ENCODE data around the gene PLCH2. TPM values are rescaled to one million over a fixed set of nuclear protein-coding genes. Genes with fewer than 3 reads are reported as not detected.

The PLCH2 gene
- total RNA-seq (1 to 10 TPM in 1 of 2 donors, under 1 TPM in 1; 0.67 to 1.3 TPM), polyA plus RNA-seq (ENCODE audit: insufficient read length in 6 of 6) (1 to 10 TPM; 2.3 to 6.5 (median 4.4) TPM)
- long read RNA-seq, donor 1 = 0 reads
- long read RNA-seq, donor 2 = 0 reads
- long read RNA-seq, donor 3 = 0 reads
- long read RNA-seq, donor 4 = 0 reads
- long read RNA-seq, donor 5 = 0 reads
- long read RNA-seq, donor 6 = 0 reads
- long read RNA-seq, donor 7 = 0 reads
- long read RNA-seq, donor 8 = 0 reads
- long read RNA-seq, donor 9 = 0 reads
- long read RNA-seq, donor 10 = 0 reads
- long read RNA-seq, donor 11 = 0 reads
- long read RNA-seq, donor 12 = 0 reads

- no peak within 1 kb of the TSS for H3K27ac ChIP-seq
Observed at GRCh38 chr1:2476061-2476999, at the start of gene PLCH2. PLCH2 (plus strand) TSS chr1:2476289; CDS start chr1:2476589, 300 bp downstream.

GRCh38 chr1:2426540-2426939 is 49.5 kb upstream of the PLCH2 start:
- intact Hi-C loops (cut with DNase I) = no loop called here
- DNase-seq = no peak
- no peak for TF ChIP-seq CTCF (IDR thresholded peaks at IDR 0.05)

More at GRCh38 chr1:2476061-2476999, at the start of gene PLCH2:
- DNase-seq (no peak), ATAC-seq (no peak)
- Histone ChIP-seq H3K4me3 (no peak within 1 kb of the TSS), H3K27me3 (peaks cover 0 to 72% of the 10 kb centered on the region in 2 donors), H3K4me1 (no peaks in the 10 kb centered on the region), H3K9me3 (no peaks in the 10 kb centered on the region), H3K36me3 (no peaks in the 10 kb centered on the region)
- intact Hi-C loops (cut with DNase I) = no loop called here
- TF ChIP-seq CTCF (IDR thresholded peaks at IDR 0.05) = no peak

GRCh38 chr1:2427051-2427450 is 49.0 kb upstream of the PLCH2 start:
- Histone ChIP-seq H3K4me3 (no peak overlapping the region), H3K27me3 (peaks cover 0 to 59% of the 10 kb centered on the region in 2 donors), H3K27ac (no peak overlapping the region), H3K9me3 (peaks cover 0 to 15% of the 10 kb centered on the region in 2 donors), H3K36me3 (no peaks in the 10 kb centered on the region), H3K4me1 (no peaks in the 10 kb centered on the region)
- TF ChIP-seq CTCF (IDR thresholded peaks at IDR 0.05) = no peak
- intact Hi-C loops (cut with DNase I) = no loop called here
- ATAC-seq (no peak), DNase-seq (no peak)

More at GRCh38 chr1:2426540-2426939, 49.5 kb upstream of the PLCH2 start:
- Histone ChIP-seq H3K27me3 (peaks cover 0 to 54% of the 10 kb centered on the region in 2 donors), H3K27ac (no peak overlapping the region), H3K9me3 (peaks cover 0 to 15% of the 10 kb centered on the region in 2 donors), H3K36me3 (no peaks in the 10 kb centered on the region), H3K4me3 (no peak overlapping the region), H3K4me1 (no peaks in the 10 kb centered on the region)
- no peak for ATAC-seq

- ATAC-seq = no peak
- no peaks in the 10 kb centered on the region for H3K4me1 ChIP-seq
- intact Hi-C loops (cut with DNase I) = no loop called here
- H3K36me3 ChIP-seq = no peaks in the 10 kb centered on the region
- no peak overlapping the region for H3K4me3 ChIP-seq
- no peak for DNase-seq
- H3K27me3 ChIP-seq = peaks cover 0 to 68% of the 10 kb centered on the region in 2 donors
- H3K27ac ChIP-seq = no peak overlapping the region
- H3K9me3 ChIP-seq = peaks cover 0 to 15% of the 10 kb centered on the region in 2 donors
- TF ChIP-seq CTCF (IDR thresholded peaks at IDR 0.05) = no peak
Observed at GRCh38 chr1:2427976-2428375, 48.1 kb upstream of the PLCH2 start.

GRCh38 chr1:2428490-2428889 is 47.6 kb upstream of the PLCH2 start:
- no peak for TF ChIP-seq CTCF (IDR thresholded peaks at IDR 0.05)
- ATAC-seq = no peak
- no peak for DNase-seq
- no peaks in the 10 kb centered on the region for H3K36me3 ChIP-seq
- no peaks in the 10 kb centered on the region for H3K4me1 ChIP-seq
- intact Hi-C loops (cut with DNase I) = no loop called here
- H3K27me3 ChIP-seq = peaks cover 0 to 73% of the 10 kb centered on the region in 2 donors
- no peak overlapping the region for H3K27ac ChIP-seq
- H3K4me3 ChIP-seq = no peak overlapping the region
- H3K9me3 ChIP-seq = peaks cover 0 to 12% of the 10 kb centered on the region in 2 donors

Measured in left lung (tissue), 14 donors.